DMS53 (cell line): ENCODE measurements around the gene PKP4.

Source experiments
- DNase-seq: peaks from one replicate; lab custom pipeline; 2025; lab: John Stamatoyannopoulos, UW

PKP4 gene

DNA sequence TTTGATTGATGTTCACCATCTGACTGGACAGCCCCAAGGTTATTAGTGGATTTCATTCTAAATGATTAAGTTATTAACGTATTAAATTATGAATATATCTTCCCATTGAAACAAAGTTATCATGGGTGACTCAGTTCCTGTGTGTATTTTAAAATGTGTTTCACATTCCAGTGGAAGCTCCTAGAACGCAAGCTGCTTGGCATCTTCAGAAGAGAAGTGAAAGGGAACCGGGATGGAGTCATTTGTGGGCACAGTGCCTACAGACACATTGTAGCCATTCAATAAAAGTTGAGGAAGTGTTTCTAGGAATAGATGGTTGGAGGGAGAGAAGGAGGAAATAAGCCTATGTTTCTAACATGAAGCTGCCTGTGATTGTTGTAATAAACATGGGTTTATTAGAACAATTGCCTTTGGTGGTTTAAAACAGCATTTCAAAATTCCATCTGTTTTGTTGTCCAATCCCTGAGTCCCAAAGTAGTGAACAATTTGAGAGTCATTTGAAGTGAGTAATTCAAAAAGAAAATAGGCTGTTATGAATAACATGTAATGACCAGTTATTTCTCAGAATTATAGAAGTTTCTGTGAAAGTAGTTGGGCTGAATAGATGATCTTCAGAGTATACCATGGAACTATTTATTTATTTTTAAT lies 143.5 kb downstream of the PKP4 start:
- peak; percentile 18 for DNase-seq

DNA sequence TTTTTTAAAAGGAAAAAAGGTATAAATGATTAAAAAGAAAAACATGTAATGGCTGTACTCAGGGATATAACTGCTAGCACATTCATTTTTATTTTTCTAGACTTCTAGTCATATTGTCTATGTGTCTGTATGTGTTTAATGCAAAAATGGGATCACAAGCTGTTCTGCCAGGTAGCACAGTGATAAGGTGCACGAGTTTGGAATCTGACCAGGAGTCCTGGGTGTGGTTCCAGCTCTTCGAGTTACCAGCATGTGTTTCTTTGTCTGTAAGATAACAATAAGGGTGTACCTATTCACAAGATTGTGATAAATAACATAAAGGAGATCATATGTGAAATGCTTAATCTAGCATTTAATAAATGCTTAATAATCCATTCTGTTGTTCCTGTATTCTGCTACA lies 145.3 kb downstream of the PKP4 start:
- DNase-seq = no peak

DNA sequence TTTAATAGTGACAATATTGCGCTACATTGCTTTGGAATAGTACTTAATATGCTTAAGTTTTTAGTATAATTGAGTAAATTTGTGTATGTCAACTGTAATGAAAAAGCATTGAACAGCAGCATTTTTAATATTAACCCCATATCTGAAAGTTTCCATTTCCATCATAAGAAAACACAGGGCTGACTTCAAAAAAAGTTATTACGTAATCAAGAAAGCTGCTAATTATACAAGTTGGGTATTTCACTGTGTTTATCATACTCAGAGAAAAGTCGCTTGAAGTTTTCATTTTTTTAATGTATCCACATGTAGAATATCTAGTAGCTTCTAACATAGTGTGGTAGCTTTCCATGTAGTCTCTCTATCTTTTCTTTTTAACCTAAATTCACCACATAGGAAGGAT lies 146.5 kb downstream of the PKP4 start:
- no peak for DNase-seq

DNA sequence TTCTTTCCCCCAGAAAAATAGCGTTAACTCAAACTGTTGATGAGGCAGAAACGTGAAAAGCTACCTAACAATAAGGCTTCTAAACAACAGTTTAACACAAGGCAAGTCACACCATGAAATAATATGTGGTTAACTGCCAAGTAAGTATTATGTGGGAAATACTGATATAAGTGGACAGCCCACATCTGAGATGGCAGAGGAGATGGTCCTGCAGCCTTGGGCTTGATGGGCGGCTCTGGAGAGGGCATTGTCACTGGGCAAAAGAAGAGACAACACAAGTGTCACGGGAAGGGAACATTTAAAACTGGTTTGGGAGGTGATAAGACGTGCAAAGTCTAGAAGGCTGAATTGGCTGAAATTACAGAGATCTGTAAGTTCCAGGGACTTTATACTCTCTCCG lies 147.2 kb downstream of the PKP4 start:
- DNase-seq = no peak

DNA sequence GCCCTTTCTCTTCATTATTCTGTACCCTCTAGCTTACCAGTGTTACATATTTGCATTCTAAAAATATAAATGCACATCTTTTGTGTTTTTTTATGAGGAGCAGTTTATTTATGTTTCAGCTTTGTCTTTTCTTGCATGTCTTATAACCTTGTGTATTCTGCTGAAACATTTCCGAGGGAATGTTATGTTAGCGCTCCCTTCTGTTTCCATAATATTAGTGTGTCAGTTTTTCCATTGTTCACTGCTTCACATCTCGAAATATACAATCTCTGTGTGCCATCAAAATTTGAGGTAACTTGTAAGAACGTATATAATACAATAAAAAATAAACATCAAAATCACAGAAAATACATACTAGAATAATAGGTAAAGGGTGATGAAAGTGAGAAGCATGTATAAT lies 153.3 kb downstream of the PKP4 start:
- no peak for DNase-seq

DNA sequence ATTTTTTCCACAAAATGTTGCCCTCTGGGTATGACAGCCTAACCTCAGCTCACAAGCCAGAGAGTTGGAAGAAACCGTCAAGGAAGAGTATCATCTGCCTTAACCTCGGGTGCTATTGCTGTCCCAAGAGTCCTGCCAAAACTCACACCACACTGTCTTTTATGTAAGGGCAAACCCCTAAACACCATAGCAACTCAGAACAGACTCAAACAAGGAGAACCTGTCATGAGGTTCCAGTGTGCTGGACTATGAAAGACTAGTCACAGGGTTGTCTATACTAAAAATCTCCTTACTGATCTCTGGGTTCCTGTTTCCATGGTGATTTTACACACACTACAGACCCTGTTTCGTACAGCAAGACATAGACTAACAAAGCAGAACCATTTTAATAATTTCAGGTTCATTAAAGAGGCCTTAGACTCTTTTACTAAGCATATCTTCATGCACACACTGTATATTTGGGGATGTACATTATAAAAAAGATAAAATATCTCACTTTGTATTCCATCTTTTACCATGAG lies 159.8 kb downstream of the PKP4 start:
- no peak for DNase-seq

DNA sequence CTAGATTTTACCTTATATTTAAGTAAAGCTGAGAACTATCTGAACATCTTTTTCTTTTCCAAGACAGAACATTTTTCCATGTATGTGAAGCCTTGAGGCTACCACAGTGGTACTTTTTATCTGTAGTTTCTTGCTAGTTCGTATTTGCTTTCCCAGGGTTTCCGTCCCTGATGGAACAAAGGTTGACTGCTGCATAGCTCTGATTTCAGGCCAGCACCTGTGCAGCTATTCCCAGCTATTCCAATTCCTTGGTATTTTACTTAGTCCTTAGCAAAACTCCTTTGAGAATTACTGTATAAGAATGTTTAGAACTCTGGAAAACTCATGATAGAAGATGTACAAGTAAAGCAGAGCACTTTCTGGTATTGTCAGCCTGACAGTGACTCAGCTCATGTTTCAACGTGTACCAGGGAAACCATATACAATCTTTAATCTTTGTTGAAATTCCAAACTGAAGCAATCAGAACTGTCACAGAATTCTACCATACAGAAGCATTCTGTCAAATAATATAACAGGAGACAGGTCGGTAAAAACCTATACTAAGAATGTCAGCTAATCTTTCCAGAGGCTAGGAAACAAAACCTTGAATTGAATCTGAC lies 162.2 kb downstream of the PKP4 start:
- peak; percentile 33 for DNase-seq

DNA sequence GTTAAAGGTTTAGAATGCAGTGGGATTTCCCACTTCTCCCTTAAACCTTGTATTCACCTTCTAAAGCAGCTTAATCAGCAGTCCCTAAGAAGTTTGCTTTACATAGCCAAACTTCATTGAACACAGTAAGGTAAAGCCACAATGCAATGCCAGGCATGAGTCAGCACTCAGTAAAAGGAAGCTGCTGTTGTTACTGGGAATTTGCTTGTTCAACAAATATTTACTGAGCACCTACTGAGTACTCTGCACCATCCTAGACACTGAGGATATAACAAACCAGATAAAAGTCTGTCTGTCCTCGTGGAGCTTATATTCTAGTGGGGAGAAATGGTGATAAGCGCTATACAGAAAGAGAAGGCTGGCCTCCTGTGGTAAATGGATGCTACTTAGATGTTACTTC lies 162.7 kb downstream of the PKP4 start:
- DNase-seq = peak; percentile 69

DNA sequence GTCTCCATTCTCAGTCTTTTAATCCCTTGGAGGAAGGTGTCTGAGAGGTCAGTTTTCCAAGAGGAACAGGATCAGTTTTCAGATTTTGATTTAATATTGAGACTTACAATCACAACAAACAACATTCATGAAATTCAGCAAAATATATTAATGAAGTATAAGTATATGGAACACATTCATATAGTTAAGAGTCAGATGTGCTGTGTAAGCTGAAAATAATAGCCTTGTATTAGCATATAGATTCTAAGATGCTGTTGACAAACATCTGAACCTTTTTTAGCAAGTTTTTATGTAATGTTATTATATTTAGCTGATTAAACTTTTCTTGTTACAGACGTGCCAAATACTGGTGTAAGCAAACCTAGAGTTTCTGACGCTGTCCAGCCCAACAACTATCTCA lies 163.9 kb downstream of the PKP4 start:
- DNase-seq = no peak

DNA sequence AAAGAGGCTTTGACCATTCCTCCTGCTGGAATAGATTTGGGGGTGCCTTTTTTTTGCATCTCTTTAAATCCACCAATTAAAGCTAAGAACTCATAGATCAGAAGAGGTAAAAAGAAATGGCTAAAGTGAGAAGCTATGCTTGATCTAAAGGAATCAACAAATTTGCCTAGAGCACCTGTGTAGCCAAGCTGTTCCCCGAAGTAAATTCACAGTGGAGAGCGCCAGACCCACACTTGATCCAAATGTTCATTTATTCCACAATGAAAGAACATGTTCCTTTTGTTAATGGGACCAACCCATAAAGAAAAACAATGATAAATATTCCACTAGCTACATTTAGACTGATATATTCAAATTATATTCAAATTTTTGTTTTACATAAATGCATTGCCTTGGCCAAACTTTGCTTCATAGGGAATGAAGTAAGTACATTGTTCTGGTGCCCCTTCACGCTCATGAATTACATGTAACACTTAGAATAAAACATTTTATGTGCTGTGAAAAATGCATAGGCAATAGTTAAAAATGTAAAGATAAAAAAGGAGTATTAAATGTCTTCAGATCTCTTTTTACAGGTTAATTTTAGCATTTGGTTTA lies 167.4 kb downstream of the PKP4 start:
- no peak for DNase-seq

DNA sequence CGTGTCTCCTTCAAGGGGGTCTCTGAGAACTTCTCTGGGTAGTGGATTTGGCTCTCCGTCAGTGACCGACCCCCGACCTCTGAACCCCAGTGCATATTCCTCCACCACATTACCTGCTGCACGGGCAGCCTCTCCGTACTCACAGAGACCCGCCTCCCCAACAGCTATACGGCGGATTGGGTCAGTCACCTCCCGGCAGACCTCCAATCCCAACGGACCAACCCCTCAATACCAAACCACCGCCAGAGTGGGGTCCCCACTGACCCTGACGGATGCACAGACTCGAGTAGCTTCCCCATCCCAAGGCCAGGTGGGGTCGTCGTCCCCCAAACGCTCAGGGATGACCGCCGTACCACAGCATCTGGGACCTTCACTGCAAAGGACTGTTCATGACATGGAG lies 168.2 kb downstream of the PKP4 start:
- DNase-seq = no peak

DNA sequence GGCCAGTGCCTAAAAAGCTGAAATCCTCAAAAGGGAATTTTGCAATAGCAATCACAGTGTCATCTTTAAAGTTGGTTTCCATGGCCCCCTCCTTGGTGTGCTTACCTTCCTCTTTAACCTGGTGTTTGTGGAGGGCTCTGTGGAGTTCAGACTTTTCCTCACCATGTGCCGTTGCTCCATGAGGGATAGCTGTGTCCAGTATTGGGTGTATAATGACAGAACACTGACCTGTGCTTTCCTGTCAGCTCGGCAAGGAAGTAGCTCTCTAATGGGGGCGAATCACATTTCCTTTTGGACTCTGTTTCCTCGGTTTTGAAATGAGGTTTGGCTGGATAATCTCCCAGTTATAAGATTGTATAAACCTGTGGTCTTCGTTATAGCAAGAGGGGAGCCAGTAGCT lies 172.4 kb downstream of the PKP4 start:
- DNase-seq = no peak

DNA sequence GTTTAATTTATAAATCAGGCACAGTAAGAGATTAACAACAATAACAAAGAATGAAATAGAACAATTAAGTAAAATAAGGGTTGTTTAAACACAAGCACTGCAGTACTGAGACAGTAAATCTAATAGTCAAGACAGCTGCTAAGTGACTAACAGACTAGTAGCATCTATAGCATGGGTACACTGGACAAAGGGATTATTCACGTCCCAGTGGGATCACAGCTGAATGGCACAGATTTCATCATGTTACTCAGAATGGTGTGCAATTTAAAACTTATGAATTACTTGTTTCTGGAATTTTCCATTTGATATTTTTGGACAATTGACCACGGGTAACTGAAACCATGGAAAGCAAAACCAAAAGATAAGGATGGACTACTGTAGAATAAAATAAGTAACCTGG lies 176.5 kb downstream of the PKP4 start:
- no peak for DNase-seq

DNA sequence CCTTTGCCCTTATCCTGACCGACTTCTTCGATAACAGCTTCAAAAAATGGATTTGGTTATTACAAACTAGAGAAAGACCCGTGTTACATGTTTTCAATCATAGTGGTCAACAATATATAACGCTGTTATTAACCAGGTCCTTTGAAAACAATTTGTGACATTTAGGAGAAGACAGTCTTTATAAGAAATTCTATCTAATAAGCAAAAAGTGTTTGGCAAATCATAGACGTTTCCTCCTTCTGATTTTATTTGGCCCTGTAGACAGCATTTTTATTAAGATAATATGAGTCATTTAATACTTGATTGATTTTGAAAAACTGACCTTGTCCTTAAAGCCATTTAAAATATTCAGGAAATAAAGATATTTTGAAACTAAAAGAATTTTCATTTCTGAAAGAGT lies 177.9 kb downstream of the PKP4 start:
- no peak for DNase-seq

DNA sequence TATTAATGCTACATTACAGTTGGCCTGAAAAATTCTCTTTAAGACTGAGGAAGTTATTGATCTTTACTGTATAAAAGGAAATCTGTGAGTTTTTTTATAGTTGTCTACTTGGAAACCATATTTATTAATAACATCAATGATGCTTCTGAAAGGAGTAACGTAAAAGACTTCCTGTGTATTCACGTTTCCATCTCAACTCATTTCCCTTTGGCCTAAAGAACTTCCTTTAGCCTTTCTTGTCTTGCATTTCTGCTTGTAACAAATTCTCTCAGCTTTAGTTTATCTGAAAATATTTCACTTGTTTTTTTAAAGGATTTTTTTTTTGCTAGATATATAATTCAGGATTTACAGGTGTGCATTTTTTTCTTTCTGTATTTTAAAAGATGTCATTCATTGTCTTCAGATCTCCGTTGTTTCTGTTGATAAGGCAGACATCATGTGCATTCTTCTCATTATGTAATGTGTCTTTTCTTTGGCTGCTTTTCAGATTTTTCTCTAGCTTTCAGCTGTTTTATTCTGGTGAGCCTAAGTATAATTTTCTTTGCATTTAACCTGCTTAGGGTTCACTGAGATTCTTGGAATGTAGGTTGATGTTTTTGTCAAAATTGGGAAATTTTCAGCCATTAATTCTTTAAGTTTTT lies 179.3 kb downstream of the PKP4 start:
- DNase-seq = no peak

DNA sequence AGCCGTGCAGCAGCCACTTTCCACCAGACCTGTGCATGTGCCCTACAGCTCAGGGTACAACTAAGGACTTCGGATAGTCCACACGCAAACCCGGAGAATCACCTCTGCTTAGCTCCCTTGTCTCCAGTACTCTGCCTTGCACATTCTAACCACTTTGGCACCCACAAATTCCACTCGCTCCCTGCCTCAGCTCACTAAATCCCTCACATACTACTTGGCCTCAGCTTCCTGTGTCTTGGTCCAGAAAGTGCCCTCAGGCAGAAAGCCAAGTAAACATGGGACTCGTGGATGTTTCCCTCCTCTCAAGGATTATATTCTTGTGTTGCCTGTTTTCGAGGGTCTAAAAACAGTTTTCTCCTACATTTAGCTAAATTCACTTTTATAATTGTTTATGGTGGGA lies 180.6 kb downstream of the PKP4 start:
- no peak for DNase-seq

DNA sequence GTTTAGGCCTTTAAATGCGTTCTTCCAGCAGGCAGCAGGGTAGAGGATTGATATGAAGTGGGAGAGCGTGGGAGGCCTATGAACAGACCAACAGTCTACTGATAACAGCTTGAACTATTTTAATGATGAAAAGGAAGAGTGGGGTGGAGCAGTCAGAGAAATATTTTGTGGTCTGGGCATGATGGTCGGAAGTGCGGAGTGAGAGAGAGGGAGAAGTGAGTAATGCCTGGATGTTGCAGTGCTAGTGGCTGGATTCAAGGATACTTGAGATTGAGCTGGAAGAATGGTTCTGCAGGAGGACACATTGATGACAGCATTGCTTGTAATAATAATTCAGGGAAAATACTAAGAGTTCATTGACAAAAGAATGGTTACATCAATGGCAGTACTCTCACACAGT lies 187.4 kb downstream of the PKP4 start:
- no peak for DNase-seq

DNA sequence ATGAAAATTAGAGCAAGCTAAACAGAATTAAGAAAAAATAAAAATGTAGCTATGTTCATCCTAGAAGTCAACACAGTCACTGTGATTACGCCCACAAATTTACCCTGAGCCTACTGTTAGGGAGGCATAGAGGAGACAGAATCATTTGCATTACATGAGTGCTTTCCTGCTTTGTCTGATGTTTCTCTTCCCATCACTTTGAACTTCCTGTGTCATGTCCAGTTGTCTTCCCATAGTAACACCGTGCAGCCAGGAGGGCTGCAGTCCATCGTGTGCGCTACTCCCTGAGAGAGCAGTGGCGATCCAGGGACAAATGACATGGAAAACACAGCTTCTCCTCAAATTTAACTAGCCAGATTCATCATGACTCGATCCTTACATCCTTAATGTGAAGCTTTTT lies 188.5 kb downstream of the PKP4 start:
- DNase-seq = no peak

DNA sequence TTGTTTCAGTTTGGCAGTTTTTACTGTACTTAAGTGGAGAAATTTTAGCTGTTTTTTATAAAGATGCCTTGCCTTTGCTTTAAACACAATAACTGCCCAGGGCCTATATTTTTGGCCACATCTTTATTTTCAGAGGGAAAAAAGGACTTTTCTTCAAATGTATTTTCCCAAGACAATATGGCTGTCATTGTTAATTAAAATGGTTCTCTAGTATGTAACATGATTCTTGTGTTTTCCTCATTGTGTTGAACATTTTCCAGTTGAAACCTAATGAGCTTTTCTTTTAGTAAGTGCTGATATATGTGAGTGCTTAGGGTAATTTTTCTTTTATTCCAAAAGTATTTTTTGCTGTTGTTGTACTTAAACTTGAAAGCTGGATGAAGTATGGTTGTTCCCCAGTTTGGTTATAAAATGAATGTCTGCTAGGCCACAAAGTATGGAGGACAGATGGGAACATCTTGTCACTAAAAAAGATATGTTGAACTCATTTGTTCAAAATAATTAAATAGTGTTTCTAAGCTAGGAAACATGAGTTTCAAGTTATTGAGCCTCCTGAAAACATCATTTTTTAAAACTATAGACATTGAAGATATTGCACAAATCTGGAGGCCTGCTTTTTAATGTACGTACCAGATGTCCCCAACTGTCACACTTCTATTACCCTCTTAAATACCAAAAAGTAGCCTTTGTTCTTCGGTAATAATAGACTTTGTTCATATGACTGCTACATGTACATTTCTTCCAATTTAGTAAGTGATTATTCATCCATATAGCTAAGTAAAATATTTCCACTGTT lies 190.9 kb downstream of the PKP4 start:
- no peak for DNase-seq

DNA sequence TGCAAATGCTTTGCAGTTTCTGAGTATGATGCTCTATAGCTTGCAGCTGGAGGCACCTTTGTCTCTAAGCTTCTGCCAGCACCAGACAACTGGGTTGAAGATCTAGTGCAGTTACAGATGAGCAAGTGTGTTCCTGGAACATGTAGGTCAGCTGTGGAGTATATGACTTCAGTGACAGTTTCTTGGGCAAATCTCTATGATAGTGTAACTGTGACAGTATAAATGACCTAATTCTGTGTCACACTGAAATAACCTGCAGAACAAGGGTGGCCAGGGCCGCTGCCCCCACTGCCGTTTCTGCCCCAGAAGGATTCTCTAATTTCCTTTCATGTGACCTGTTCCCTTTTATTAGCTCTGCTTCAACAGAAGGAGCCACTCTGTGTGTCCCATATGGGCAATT lies 193.1 kb downstream of the PKP4 start:
- no peak for DNase-seq

DNA sequence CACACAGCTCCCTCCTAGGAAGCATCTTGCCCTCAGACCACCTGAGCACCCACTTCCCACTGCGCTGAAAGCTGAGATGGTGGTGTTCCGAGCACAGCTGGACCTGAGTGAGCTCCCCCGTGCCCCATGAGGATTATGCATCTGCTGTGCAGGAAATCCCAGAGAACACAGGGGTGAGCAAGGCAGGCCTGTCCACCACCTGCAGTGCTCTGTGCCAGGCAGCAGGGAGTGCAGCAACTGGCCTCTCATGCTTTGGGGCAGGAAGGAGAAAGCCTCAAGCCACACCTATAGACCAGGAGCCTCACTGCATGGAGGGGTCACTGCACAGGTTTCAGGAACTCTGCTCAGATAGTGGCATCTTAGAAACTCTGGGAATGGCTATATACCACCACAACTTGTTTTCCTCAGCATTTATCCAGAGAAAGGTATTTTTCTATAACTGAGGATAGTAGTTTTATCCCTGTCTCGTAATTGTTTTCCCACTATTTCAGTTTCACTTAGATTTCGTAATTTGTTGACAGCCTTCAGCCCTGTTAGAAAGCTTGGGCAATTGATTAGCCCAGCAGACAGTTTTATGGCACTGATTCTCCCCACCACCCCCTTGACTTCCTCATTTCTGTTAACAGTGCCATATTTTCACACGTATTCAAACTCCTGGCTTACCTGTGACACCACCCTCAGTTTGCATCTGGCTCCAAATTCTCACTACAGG lies 194.1 kb downstream of the PKP4 start:
- DNase-seq = no peak
